GM21619 (cell line): Measurements from ENCODE around the gene GKN1.

Experiments
- ATAC-seq: cut with Tn5 transposase; IDR thresholded peaks from one replicate; pipeline ENCODE4 v1.9.1; 2021; ENCODE audit not compliant: unreplicated experiment

GKN1 gene

DNA sequence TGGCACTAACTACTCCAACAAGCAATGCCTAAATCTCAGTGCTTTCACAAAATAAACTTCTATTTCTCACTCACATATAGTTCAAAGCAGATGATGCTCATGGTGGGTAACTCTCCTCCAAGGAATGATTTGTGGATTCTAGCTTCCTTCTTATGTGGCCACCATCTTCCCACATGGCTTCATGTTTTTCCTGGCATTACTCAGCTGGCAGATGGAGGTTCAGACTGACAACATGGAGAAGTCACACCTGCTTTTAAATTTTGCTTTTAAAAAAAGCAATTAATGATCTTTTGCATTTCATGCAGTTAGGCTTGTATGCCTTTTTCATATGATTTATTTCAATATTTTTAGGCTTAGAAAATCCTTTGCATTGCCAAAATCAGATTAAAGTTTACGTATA, 15.4 kb upstream of the GKN1 start:
- ATAC-seq: no peak

- no peak for ATAC-seq
Observed at GRCh38 chr2:68961380-68961779, 13.1 kb upstream of the GKN1 start.

DNA sequence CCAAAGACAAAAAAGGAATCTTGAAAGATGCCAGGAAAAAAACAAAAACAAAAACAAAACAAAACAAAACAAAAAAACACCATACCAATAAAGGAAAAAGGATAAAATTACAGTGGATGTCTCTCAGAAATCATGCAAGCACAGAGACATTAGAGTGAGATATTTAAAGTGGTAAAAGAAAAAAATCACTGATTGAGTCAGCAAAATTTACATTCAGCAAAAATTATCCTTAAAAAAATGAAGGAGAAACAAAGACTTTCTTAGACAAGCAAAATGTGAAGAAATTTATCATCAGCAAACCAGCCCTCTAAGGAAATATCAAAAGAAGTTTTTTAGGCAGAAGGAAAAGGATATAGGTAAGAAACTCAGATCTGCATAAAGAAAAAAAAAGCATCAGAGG, 10.2 kb upstream of the GKN1 start:
- no peak for ATAC-seq

- ATAC-seq: no peak
Observed at GRCh38 chr2:68968221-68968620, 6.2 kb upstream of the GKN1 start.

GRCh38 chr2:68969736-68970490, 4.5 kb upstream of the GKN1 start:
- no peak for ATAC-seq

DNA sequence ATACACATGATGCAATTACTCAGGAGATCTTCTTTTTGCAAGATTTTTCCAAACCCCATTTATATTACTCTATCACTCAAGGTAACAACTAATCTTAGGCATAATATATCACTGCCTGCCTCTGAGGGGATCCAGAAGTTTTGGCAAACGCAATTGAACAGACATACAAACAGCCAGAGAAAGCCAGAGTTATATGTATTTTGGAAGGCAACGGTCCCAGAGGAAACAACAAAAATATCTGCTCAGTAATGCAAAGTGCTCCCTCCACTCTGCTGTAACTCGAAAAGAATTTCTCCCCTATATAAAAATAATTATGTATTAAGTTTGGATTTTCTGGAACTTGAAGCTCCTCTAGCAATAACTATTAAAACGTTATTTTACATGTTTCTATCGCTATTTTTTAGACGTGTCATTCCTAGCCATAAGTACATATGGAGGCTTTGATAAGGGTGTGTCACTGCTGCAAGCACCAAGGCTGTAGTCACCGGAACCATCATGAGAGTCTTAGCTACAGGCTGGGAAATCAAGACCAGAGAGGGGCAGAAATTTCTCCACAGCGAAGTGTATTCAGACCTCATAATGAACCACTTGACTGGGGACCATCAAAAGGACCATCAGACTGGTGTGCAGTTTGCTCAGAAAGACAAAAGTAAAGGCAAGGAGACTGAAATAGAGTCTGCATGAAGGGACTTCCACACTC, 3.7 kb upstream of the GKN1 start:
- ATAC-seq: no peak

DNA sequence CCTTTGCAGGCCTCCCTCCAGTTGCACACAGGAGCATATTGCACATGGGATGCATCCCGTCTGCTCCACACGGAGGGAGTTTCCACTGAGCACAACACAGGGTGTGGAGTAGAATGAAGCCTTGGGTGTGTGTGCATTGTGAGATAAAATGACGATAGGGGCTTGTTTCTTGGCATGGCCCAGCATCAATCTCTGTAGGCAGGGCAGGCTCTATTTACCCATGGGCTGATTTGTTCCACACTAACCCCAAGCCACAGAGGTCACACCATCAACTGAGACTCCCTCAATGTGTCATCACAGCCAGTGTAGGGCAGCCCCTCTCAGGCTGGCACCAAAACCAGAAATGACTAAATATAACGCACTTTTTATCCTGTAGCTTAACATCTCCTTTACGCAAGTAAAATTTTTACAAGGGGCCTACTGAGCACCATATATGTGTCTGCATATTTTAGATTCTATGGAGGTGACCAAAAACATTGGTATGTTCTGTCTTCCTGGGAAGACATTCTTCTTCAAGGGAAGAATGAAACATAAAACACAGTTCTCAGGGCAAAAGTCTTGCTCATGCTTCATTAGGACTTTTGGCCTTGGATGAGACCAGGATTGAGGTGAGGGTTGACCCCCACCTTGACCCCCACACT, 2.7 kb upstream of the GKN1 start:
- no peak for ATAC-seq

- ATAC-seq: no peak
Observed at GRCh38 chr2:68974946-68975665, 670 bp downstream of the GKN1 start.

GRCh38 chr2:68975844-68976243, 1.4 kb downstream of the GKN1 start:
- no peak for ATAC-seq

DNA sequence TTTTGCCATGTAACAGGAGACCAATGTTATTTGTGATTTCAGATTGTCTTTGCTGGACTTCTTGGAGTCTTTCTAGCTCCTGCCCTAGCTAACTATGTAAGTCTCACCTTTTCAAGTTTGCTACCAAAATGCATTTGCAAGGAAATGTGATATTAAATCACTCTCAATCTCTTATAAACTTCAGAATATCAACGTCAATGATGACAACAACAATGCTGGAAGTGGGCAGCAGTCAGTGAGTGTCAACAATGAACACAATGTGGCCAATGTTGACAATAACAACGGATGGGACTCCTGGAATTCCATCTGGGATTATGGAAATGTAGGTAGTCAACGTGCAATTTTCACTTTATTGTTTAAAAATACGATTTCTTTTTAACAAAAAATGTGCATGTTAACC, 3.0 kb downstream of the GKN1 start:
- no peak for ATAC-seq

DNA sequence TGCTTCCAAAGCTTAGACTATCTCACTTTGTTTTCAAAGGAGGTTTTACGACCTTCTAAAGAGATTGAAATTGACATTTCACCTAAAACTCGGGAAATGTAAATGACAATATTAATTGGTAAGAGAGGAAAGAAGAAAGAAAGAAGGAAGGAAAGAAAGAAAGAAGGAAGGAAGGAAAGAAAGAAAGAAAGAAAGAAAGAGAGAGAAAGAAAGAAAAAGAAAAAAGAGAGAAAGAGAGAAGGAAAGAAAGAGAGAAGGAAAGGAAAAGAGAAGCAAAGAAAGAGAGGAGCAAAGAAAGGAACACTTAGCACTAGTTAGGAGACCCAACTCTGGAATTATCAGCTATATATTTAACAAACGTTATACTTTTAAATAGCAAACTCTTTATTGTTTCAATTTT, 3.7 kb downstream of the GKN1 start:
- ATAC-seq: no peak

GRCh38 chr2:68980956-68981355, 6.5 kb downstream of the GKN1 start:
- no peak for ATAC-seq

DNA sequence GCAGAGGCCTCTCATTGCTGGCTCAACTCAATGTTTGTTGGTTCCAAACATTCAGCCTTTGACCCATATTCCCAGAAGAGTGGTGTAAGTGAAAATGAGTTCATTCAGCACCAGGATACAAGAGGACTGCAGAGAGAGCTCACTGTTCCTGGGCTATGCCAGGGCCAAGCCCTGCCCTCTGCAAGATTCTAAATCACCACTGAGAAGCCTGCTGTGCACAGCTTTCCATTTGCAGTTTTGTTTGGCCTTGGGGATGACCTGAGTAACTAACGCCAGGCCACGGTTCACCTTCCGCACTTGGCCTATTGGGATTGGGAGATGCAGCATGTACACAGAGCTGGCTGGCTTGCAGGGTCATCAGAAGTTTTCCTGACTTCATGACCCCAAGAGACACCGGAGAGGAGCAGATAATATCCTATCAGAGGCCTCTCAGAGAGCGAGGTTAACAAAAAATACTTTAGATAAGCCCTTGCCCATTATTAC, 12.6 kb downstream of the GKN1 start:
- ATAC-seq: no peak

- ATAC-seq: no peak
Observed at GRCh38 chr2:68989035-68989434, 14.6 kb downstream of the GKN1 start.

DNA sequence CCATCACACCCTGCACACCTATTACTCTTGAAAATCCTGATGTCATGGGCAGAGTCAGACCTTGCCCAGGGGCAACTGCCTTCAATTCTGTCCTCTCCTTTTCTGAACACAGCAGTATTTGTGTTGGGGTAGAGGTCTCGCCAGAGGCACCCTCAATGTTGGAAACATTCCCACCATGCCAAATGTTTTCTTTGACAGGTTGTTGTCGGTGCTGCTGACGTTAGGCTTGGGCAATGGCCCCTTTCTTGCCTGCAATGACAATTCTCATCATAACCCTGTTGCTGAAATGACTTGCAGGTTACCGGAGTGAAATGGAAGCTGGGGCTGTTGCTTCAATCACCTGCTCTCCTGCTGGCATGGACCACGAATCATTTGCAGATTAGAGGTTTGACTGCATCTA, 17.9 kb downstream of the GKN1 start:
- ATAC-seq: no peak

DNA sequence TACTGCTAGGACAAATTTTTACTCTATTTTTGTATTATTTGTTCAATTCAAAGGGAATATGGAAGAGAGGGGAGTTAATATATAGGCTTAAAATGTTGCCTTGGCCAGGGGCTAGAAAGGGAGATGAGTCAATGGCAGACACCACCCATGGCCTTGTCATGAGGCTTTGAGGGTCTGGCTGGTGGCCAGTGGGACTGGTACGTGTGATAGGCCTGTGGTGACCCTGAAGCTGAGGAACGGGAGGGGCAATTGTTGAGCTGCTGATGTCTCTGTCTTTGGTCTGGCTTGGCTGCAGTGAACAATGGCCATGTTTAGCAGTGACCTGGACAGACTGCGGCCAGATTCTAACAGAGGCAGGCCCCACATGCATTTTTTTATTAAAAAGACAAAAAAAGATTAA, 18.5 kb downstream of the GKN1 start:
- ATAC-seq: no peak

- ATAC-seq: no peak
Observed at GRCh38 chr2:68993660-68994059, 19.2 kb downstream of the GKN1 start.

GRCh38 chr2:68994864-68995263, 20.4 kb downstream of the GKN1 start:
- ATAC-seq: no peak

DNA sequence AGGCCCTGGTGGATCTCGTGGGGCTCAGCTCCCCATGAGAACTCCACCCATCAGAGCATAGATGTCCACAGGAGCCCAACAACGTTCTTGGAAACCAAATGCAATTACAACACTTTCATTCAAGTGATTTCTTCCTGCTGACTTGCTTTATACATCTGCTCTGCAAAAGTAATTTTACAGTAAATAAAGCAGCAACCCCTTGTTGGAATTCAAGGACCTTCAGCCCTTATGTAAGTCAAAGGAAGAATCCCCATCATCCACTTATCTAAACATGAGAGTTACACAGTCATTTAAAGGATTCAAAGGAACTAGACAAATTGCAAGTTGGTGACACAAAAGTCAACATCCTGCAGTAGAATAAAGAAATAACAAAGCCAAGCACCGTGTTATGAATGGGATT, 21.5 kb downstream of the GKN1 start:
- no peak for ATAC-seq

DNA sequence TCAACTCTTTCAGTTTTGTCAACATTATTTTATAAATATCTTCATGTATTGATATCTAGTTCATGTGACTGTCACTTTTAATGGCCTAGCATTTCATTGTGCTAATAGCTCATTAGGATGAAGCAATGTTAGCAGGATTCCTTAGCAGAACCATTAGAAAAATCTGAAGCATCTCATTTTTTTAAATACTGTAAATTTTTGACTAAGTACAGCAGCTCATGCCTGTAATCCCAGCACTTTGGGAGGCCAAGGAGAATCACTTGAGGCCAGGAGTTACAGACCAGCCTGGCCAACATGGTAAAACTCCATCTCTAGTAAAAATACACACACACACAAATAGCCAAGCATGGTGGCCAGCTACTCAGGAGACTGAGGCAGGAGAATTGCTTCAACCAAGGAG, 23.0 kb downstream of the GKN1 start:
- ATAC-seq: no peak

GRCh38 chr2:69001879-69002278, 27.4 kb downstream of the GKN1 start:
- no peak for ATAC-seq
